Colonic mucosa (tissue), 4 donors: ENCODE results near the gene MDK. TPM values are rescaled to one million over a fixed set of nuclear protein-coding genes. Genes with fewer than 3 reads are reported as not detected.

ENCODE experiments used
- DNase-seq: peaks from one replicate; pipeline ENCODE4 v3.0.0-alpha.2; 2020
- H3K27ac ChIP-seq: fragments of 200-600 bp; one replicate; pipeline ENCODE4 v1.8.0; 2021
- H3K27me3 ChIP-seq: fragments of 200-600 bp; one replicate; pipeline ENCODE4 v1.8.0; 2021
- H3K36me3 ChIP-seq: fragments of 200-600 bp; one replicate; pipeline ENCODE4 v1.8.0; 2021
- H3K4me1 ChIP-seq: fragments of 200-600 bp; one replicate; pipeline ENCODE4 v1.8.0; 2021; ENCODE audit warnings: mild to moderate bottlenecking
- H3K4me3 ChIP-seq: fragments of 200-600 bp; one replicate; pipeline ENCODE4 v1.8.0; 2021
- H3K9ac ChIP-seq, 2 donors: one replicate each; pipeline ENCODE4 v1.7.0; 2013; ENCODE audit warnings: control low read depth in 2 of 2, low read depth in 2 of 2, low read length in 2 of 2
- H3K9me3 ChIP-seq: fragments of 200-600 bp; one replicate; pipeline ENCODE4 v1.8.0; 2021
- intact Hi-C: fragments of 100-400 bp; cut with DNase I; formaldehyde crosslinking; loops from one replicate; pipeline ENCODE4 v1.14.1; 2022
- total RNA-seq, 2 donors: library from RNA; stranded (reverse); fragmentation: NEBNext Ultra II Directional in 1 of 2; extraction: Animal tissue kit (Norgen Biotek cat#: 25700) in 1 of 2; gene quantifications; one replicate each; pipeline ENCODE4 v1.2.1, GENCODE V29; 2021
- TF ChIP-seq, protein P1 (sequence below): fragments of 200-600 bp; IDR thresholded peaks from one replicate; pipeline ENCODE4 v1.8.0; 2022; ENCODE audit warnings: antibody characterized with exemption, mild to moderate bottlenecking
- donor health status: healthy.
- donor health status: DM: no; HTN: no; CAD: no.
- donor health status: DM: no; HTN: no; CAD: no.

The MDK gene
- total RNA-seq, 2 donors from 2014 or later: 80.4 to 98.9 TPM

DNA sequence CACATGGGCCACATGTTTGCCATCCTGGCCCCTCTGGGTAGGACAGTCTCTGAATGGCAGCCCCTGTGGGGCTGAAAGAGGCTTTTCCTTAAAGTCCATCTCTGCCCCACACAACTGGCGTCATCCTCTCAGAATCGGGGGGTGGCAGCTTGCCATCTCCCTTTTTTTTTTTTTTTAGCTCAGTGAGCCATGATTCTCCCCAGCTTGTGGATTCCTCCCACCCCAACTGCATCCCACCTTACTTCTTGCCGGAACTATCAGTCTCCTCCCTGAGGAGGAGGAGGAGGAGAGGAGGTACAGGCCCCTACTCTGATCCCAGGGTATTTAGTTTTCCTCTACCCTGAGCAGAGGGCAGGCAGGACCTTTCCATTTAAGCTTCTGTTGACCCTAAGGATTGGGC lies 30.8 kb upstream of the MDK start:
- Histone ChIP-seq H3K4me1 (peaks cover 17% of the 10 kb centered on the region), H3K27me3 (no peaks in the 10 kb centered on the region), H3K9ac (no peak overlapping the region), H3K4me3 (no peak overlapping the region), H3K9me3 (no peaks in the 10 kb centered on the region), H3K36me3 (no peaks in the 10 kb centered on the region), H3K27ac (no peak overlapping the region)
- no peak for DNase-seq
- TF ChIP-seq, protein P1, sequence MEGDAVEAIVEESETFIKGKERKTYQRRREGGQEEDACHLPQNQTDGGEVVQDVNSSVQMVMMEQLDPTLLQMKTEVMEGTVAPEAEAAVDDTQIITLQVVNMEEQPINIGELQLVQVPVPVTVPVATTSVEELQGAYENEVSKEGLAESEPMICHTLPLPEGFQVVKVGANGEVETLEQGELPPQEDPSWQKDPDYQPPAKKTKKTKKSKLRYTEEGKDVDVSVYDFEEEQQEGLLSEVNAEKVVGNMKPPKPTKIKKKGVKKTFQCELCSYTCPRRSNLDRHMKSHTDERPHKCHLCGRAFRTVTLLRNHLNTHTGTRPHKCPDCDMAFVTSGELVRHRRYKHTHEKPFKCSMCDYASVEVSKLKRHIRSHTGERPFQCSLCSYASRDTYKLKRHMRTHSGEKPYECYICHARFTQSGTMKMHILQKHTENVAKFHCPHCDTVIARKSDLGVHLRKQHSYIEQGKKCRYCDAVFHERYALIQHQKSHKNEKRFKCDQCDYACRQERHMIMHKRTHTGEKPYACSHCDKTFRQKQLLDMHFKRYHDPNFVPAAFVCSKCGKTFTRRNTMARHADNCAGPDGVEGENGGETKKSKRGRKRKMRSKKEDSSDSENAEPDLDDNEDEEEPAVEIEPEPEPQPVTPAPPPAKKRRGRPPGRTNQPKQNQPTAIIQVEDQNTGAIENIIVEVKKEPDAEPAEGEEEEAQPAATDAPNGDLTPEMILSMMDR: no peak
- intact Hi-C loops: no loop called here

- H3K27ac ChIP-seq: no peak overlapping the region
- no peaks in the 10 kb centered on the region for H3K36me3 ChIP-seq
- H3K9me3 ChIP-seq: no peaks in the 10 kb centered on the region
- peaks cover 17% of the 10 kb centered on the region for H3K4me1 ChIP-seq
- TF ChIP-seq, protein P1: no peak
- no peak overlapping the region for H3K4me3 ChIP-seq
- intact Hi-C loops: no loop called here
- no peak overlapping the region for H3K9ac ChIP-seq
- no peaks in the 10 kb centered on the region for H3K27me3 ChIP-seq
- DNase-seq: no peak
These were observed 30.3 kb upstream of the MDK start for GRCh38 chr11:46351148-46351547.

GRCh38 chr11:46351606-46352005 lies 29.9 kb upstream of the MDK start:
- Histone ChIP-seq H3K36me3 (no peaks in the 10 kb centered on the region), H3K9ac (no peak overlapping the region), H3K4me1 (peaks cover 17% of the 10 kb centered on the region), H3K4me3 (peak overlapping the region; percentile 4), H3K9me3 (no peaks in the 10 kb centered on the region), H3K27me3 (no peaks in the 10 kb centered on the region), H3K27ac (no peak overlapping the region)
- TF ChIP-seq, protein P1: no peak
- intact Hi-C loops: no loop called here
- DNase-seq: no peak

DNA sequence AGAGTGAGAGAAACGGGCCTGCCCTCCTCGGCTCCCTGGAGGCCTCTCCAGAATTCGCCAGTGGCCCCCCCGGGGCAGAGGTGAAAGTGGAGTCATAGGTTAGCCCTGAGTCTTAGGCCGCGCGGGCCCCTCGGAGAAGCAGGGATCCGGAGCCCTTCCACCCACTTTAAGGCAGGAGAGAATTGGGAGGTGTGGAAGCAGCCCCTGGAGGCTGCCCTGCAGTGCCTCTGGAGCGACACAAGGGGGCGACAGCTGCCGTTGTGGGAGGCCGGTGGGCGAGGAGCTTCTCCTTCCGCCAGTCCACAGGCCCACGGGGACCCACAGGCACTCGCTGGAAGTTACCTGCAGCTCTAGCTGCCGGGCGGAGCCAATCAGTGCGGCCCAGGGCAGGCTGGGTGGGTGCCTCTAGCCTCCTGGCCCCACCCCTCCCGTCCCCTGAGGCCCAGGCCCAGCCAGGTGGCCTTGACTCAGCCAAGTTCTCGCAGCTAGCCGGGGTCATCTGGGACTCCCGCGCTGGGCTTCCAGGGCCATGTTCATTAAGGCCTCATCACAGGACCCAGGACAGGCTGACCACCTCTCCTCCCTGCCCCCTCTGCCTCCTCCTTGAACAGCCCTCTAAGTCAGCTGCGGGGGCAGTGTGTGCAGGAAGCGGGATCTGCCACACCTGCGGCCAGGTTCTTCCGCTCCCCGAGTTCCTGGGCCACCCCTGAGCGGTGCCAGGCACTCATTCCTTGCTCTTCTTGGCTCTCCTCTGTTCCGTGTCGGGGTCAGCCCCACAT lies 29.2 kb upstream of the MDK start:
- Histone ChIP-seq H3K4me3 (peak overlapping the region; percentile 4), H3K9ac (no peak overlapping the region)

DNA sequence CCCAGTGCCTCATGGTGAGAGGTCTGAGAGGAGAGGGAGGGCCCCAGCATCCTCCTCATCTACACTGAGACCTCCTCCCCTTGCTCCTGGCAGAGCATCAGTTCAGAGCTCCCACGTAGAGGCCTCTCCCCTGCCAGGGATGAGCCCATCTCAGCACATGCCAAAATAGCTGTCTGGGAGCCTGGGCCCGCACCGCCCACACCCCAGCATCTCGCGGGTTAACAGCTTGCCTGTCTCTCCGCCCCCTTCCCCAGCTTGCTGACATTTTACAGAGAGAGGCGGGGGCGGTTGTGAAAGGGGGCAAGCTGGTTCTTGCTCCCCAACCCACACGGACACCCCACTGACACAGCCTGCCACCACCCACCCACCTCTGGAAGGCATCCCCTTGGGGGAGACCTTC lies 27.8 kb upstream of the MDK start:
- Histone ChIP-seq H3K27ac (no peak overlapping the region), H3K9ac (no peak overlapping the region), H3K27me3 (no peaks in the 10 kb centered on the region), H3K4me1 (peaks cover 15% of the 10 kb centered on the region), H3K36me3 (no peaks in the 10 kb centered on the region), H3K9me3 (no peaks in the 10 kb centered on the region), H3K4me3 (no peak overlapping the region)
- TF ChIP-seq, protein P1: no peak
- intact Hi-C loops: no loop called here
- no peak for DNase-seq

More for the DNA sequence above, 29.2 kb upstream of the MDK start:
- Histone ChIP-seq H3K9me3 (no peaks in the 10 kb centered on the region), H3K36me3 (no peaks in the 10 kb centered on the region), H3K4me1 (peaks cover 17% of the 10 kb centered on the region), H3K27me3 (no peaks in the 10 kb centered on the region), H3K27ac (no peak overlapping the region)
- intact Hi-C loops: no loop called here
- TF ChIP-seq, protein P1: peak; percentile 88
- DNase-seq: no peak
